Stimulated activated CD8-positive, alpha-beta memory T cell treated with anti-CD3 and anti-CD28 coated beads, Interleukin-12 subunit alpha, Interleukin-12 subunit beta, amount 100 ng/mL, for 24 hours (primary cell): ENCODE measurements around the gene CASP2.
A peak's percentile ranks its signal among the peaks of the same experiment; 100 is the strongest.

Experiments used
- DNase-seq: peaks from one replicate; pipeline ENCODE4 v3.0.0-alpha.2; 2020; ENCODE audit errors: extremely low read depth

Gene CASP2

DNA sequence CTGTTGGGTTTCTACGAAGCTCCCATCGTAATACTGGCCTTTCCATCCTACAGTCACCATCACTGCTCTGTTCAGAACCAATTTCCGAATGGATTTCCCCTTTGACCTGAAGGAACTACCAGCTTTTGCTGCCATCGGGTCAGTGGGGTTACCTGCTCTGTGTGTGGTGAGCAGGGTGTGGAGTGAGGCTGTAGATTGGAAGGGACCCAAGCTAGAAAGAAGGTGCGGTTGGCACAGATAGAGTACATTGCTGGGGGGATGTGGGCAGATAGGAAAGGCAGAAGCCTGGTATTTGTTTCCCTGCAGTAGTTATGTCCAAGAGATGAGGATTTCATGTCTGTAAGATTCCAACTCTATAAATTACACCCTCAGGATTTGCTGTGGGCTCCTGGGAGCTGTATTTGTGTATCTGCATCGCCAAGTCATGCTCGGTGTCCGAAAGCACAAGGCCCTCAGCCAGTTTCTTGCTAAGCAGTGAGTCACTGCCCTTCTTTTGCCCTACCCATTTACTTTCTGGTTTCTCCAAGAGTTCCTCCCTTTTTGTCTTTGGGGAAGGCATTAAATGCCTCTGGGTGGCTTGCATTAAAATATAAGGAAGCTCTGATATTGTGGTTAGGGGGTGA lies 43.1 kb downstream of the CASP2 start:
- DNase-seq = no peak

DNA sequence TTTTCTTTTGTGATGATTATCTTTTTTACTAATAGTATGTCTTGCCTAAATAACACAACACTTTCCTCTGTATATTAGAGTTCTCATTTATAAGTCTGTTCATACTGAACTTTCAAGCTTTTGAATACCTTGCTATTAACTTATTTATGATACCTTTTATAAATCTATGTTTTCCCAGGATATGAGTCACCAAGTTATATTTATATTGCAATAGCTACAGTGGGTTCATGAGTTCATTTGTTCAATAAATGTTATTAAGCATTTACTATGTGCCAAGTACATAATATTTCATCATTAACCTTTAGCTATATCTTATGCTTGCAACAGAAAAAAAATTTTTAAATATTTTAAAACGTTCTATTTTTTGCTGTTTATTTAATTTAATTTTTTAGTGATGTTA lies 46.1 kb downstream of the CASP2 start:
- DNase-seq = no peak

DNA sequence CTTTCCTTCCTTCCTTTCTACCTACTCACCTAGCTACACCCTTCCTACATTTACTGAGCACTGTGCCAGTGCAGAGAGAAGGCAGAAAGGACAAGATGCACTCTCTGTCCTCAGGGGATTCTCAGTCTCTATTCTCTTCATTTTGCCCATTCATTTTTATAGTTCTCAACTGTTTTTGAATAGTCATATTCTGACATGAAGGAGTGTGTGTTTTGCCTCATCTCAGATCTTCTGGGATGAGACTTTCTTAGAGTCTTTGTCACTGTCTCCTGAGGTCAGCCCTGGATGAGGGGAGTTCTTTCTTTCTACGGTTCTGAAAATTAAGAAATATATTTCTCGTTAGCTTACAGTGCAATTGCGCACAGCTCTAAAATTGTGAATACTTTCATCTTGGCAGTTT lies 49.1 kb downstream of the CASP2 start:
- no peak for DNase-seq

DNA sequence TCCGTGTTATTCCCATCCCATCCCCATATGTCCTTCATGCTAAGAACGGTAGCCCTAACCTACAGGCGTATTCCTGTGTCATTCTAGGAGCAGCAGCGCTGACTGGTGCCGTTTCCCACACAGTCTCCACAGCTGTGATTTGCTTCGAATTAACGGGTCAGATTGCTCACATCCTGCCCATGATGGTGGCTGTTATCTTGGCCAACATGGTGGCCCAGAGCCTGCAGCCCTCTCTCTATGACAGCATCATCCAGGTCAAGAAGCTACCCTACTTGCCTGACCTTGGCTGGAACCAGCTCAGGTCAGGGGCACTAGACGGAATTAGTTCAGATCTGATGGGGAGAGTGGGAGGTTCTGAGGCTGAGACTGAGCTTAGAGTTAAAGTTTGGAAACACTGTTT lies 53.7 kb downstream of the CASP2 start:
- no peak for DNase-seq

DNA sequence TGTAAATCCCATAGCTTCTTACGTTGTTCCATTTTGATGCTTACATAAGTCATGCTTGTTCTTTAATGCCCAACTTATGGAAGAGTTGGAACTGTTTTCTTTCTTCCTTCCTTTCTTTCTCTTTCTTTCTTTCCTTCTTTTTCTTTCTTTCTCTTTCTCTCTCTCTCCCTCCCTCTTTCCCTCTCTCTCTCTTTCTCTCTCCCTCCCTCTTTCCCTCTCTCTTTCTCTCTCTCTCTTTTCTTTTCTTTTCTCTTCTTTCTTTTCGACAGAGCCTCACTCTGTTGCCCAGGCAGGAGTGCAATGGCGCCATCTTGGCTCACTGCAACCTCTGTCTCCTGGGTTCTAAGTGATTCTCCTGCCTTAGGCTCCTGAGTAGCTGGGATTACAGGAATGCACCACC lies 55.4 kb downstream of the CASP2 start:
- no peak for DNase-seq

DNA sequence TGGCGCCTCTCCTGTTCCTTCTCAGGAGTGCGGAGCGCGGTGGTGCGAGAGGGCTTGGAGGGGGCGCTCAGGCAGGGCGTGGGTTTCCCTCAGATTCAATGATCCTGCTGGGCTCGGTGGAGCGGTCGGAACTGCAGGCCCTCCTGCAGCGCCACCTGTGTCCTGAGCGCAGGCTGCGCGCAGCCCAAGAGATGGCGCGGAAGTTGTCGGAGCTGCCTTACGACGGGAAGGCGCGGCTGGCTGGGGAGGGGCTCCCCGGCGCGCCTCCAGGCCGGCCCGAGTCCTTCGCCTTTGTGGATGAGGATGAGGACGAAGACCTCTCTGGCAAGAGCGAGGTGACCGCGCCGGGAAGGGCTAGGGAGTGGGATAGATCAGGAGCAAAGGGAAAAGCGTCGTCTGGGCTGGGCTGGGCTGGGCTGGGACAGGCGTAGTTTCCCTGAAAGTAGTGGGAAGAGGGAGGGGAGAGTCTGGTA lies 57.3 kb downstream of the CASP2 start:
- peak; percentile 22 for DNase-seq

DNA sequence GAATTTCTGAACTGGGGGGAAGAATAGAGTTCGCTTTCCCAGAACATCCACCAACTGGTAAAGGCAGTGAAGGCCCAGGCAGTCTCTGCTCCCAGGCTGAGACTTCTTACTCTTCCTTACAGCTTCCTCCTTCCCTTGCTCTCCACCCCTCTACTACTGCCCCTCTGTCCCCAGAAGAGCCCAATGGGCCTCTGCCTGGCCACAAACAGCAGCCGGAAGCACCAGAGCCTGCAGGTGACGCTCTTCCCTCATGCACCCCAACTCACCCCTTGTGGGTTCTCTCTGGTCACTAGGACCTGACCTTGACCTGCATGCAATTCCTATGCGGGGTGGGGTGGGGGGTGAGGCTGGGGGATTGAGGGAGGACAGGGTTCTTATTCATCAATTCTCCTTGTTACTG lies 57.9 kb downstream of the CASP2 start:
- no peak for DNase-seq

DNA sequence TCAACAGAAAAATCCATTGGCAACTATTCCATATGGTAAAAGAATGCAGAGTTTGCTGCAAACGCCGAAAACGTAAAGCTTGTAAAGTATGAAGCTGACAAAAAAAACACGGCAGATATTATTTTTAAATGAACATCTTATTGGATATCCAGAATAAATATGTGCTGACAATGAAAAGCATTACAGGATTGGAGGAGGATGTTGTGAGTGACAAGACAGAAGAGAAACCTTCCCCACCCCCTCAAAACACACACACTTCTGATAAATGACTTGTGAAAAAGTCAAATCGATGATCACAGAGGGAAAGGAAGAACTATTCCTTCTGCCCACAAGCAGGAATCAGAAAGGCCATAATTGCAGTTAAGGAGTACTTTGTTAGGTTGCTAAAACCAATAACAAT lies 59.8 kb downstream of the CASP2 start:
- DNase-seq = no peak

DNA sequence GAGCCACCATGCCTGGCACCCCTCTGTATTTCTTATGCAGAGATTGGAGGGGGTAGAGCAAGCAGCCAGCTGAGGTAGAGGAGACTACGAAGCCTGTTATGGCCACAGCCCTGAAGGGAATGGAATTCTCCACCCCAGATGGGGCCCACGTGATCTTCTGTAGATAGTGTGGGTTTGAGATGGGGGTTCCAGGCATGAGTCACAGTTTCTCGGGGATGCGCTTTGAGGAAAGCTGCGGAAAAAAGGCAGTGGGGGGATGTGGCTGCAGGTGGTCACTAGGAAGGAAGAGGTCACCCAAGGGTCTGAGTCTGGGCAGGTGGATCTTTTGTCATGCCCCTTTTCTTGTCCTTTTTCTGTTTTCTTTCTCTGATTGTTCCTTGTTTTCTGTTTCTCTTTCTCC lies 62.9 kb downstream of the CASP2 start:
- DNase-seq = no peak

DNA sequence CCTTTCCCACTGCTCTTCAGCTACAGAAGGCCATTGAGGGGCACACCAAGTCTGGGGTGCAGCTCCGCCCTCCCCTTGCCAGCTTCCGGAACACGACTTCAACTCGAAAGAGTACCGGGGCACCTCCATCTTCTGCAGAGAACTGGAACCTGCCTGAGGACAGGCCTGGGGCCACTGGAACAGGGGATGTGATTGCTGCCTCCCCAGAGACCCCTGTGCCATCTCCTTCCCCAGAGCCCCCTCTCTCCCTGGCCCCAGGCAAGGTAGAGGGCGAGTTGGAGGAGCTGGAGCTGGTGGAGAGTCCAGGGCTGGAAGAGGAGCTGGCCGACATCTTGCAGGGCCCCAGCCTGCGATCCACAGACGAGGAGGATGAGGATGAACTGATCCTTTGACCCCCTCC lies 63.4 kb downstream of the CASP2 start:
- no peak for DNase-seq

DNA sequence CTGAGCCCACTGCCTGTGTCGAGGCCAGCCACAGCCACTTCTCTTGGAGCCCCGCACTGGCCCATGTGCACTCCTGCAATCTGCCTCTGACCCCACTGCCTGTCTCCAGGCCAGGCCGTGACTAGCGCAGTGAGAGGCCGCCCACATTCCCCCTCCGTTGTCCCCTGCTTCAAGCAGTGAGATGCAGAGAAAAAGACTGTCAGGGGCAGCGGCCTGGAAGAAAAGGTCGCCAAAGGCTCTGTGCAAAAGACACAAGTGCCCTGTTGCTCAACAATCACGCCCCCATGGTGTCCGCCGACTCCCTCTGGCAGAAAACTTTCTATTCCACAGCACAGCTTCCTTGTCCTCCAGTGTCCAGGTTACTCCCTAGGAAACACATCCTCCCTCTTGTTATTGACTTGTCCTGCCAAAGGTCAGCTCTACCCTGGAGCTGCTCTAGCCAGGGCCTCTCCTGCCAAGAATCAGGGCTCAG lies 64.4 kb downstream of the CASP2 start:
- DNase-seq = no peak

DNA sequence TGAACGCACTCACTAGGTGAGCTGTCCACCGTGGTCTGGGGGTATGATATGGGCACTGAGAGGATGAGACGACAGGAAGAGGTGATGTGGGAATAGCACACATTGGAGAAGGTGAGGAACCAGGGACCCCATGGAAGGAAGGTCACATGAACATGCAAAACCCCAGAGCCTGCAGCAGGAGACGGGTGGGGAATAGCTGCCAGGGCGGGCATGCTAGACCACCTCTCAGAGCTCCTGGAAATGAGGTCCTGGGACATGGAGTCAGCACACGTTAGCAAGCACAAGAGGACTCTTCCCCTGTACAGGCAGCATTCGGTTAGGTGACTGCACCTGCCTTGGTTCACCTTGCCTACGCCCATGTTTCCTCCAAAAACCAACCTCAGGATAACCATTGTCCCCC lies 66.2 kb downstream of the CASP2 start:
- no peak for DNase-seq

DNA sequence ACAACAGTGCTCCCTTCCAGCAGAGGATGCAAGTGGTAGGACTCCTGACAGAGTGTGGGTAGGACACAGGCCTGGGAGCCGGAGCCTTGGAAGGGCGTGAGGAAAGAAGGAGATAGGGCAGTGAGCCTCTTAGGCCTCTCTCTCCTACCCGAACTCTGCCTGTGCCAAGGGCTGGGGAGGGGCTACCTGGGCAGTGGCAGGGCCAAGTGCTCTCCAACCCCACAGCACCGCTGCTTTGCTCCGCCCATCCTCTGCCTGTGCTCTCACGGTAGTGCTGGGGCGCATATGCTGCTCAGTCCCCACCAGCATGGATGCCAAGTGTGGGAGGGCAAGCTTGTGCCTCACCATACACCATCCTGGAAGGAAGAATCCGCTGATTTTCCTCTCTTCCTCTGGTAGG lies 66.8 kb downstream of the CASP2 start:
- no peak for DNase-seq

DNA sequence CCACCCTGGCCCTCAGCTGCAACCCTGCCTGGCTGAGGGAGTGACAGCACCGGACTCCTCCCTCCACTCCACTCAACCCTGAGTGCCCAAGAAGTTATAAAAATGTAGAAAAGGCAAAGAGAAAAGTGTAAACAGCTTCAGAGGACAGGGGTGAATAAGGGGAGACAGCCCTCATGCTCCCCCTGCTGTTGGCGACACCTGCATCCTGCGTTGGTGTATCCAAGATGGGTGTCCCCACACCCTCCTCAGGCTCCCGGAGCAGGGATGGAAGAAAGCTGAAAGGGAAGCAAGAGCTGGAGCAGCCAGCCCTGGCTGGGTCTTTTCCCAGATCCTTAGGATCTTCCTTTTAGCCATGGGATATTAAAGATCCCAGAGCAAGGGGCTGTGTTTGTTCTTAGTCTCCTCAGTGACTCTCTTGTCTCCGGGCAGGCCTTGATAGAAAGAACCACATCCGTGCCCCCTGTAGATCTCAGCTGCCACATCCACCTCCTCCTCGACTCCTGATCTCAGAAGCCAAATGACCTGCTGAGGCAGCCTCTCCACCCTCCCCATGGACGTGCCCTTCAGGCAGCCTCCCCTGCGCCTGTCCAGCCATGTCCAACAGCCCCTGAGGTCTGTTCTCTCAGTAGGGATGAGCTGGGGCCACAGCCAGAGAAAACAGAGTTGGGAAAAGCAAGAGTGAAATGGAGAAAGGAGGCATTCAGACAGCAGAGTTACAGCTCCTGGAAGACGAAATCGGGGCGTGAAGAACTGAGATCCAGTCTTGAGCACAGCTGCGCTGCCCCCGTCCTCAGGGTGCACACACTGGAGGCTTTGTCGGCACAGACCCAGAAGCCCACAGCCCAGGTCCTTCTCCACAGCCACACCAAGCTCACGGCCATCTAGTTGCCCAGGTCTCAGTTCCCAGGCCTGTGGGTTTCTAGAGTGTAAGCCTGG lies 67.6 kb downstream of the CASP2 start:
- DNase-seq = no peak

DNA sequence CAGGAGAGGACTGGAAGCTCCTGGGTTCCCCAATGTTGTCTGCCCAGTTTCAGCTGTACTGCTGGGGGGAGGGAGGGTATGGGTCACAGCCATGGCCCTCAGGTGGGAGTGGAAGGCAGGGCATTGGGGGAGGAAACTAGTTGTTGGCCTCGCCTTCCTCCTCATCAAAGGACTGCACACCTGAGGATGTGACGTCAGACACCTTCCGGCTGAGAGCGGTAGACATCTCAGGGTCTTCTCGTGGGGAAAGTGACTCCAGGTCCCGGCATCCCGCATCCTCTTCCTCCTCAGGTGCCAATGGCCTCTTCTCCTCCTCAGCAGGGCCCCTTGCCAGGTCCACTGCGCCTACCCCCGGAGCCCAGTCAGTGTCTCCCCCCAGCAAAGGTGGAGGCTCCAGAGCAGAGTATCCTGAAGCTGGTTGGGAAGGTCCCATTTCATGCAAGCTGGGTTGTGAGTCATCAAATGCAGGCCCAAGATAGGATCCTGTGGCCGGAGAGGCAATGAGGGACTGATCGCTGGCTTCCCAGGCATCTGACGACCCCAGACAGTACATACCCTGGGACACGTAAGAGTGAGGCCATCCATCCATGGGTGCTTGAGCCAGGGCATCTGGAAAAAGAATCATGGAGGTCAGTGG lies 68.4 kb downstream of the CASP2 start:
- no peak for DNase-seq
